GM19324 (cell line): Measurements from ENCODE around the gene DNAAF5.

Source experiments
- ATAC-seq: cut with Tn5 transposase; IDR thresholded peaks from one replicate; pipeline ENCODE4 v1.9.1; 2021; ENCODE audit warnings: mild to moderate bottlenecking, moderate library complexity; ENCODE audit not compliant: unreplicated experiment, low FRiP score

Gene DNAAF5

DNA sequence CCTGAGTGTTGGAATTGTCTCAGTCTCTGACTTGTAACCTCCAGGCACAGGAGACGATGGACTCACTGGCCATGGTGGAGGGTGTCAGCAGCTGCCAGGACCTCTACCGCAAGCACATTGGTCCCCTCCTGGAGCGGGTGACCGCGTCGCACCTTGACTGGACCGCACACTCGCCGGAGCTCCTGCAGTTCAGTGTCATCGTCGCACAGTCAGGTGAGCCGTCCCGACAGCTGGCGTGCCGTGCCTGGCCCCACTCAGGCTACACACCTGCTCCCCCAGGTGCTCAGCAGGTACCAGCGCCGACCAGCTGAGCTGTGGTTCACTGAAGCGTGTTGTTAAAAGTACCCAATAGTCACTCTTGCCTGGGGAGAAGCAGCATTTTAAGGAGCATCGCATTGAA is 37.3 kb downstream of the DNAAF5 start:
- no peak for ATAC-seq

DNA sequence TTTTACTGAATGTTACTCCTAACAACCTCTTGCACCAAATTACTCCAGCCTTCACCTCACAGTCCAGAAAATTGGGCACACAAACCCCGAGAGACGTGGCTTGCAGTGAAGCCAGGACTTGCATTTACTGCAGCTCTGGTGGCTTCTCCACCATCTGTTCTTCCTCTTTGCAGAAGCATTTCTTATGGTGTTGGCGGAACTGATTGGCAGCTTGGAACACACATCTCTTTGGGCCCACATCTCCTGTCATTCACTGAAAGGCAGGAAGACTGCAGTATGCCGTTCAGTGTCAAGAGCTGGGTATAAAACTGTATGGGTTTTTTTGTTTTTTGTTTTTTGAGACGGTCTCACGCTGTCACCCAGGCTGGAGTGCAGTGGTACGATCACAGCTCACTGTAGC is 38.9 kb downstream of the DNAAF5 start:
- no peak for ATAC-seq

DNA sequence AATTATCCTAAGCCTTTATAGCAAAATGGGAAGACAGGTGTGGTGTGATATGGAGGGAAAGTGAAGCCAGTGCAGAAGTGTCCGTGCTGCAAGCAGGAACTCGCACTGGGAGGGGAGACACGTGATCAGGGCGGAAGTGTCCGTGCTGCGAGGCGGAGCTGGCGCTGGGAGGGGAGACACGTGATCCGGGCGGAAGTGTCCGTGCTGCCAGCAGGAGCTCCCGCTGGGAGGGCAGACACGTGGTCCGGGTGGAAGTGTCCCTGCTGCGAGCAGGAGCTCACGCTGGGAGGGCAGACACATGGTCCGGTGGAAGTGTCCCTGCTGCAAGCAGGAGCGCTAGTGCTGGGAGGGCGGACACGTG is 41.1 kb downstream of the DNAAF5 start:
- no peak for ATAC-seq

- ATAC-seq, result no peak
Observed at GRCh38 chr7:767941-768731, 41.6 kb downstream of the DNAAF5 start.

- ATAC-seq, result no peak
Observed at GRCh38 chr7:768881-769504, 42.5 kb downstream of the DNAAF5 start.

GRCh38 chr7:770336-770735 is 43.8 kb downstream of the DNAAF5 start:
- no peak for ATAC-seq

DNA sequence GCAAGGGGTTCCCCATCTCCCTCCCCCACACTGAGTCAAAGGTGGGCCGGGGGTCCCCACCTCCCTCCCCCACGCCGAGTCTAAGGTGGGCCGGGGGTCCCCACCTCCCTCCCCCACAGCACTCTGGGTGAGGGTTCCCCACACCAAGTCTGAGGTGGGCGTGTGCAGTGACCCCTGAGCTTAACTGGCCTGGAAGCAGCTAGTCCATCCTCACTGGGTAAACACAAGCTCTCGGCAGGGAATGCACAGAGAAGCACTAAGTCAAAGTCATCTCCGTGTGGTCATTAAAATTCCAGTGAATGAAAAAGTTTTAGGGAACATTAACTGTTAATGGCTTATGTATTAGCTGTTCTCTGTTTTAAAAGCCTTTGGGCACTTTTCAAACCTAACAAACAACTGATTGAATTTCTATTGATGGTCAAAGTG is 44.3 kb downstream of the DNAAF5 start:
- no peak for ATAC-seq

DNA sequence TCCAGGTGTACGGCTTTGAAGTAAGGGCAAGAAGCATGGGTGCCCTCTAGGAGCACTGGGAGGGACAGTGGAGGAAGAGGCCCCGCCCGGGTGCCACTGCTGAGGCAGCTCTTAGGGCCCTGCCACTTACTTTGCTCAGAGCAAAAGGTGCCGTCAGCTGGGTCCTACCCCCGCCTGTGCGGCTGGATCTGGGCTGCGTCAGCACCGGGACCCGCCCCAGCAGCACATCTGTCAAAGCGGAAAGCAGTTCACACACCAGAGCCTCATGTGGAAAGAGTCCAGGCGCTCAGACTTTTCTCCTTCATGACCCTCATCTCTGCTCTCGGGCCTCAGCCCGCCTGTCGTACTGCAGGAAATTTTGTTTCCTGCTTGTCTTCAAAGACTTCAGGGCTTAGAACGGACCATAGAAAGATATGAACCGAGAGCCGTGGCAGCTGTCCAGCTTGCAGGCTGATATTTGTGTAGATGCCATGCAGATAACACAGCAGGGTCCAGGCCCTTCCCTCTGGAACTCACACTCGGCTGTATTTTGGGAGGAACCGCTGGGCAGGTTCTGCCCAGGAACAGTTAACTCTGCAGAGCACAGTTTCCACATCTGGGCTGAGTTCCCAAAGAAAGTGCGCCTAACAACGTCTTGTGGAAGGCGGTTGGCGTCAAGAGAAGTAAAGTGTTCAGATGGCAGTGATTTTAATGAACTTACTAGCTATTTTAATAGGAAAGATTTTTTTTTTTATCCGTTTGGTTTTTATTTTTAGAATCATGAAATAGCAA is 44.9 kb downstream of the DNAAF5 start:
- ATAC-seq, result no peak

DNA sequence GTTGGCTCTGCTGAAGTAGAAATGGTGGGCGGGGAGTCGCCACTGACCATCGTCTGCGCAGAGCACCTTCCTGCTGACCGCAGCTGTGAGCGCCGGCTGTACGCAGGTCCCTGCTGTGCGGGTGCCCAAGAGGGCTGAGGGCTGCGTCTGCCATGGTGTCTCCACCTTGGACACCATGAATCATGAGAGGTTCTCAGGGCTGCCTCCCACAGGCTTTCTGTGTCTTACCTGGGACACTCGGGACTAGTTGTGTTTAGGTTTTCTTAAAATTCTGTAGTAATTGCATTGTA is 45.5 kb downstream of the DNAAF5 start:
- no peak for ATAC-seq

- no peak for ATAC-seq
Observed at GRCh38 chr7:772392-772791, 45.9 kb downstream of the DNAAF5 start.

GRCh38 chr7:772861-773621 is 46.5 kb downstream of the DNAAF5 start:
- ATAC-seq, result no peak

- no peak for ATAC-seq
Observed at GRCh38 chr7:773622-773915, 47.1 kb downstream of the DNAAF5 start.

DNA sequence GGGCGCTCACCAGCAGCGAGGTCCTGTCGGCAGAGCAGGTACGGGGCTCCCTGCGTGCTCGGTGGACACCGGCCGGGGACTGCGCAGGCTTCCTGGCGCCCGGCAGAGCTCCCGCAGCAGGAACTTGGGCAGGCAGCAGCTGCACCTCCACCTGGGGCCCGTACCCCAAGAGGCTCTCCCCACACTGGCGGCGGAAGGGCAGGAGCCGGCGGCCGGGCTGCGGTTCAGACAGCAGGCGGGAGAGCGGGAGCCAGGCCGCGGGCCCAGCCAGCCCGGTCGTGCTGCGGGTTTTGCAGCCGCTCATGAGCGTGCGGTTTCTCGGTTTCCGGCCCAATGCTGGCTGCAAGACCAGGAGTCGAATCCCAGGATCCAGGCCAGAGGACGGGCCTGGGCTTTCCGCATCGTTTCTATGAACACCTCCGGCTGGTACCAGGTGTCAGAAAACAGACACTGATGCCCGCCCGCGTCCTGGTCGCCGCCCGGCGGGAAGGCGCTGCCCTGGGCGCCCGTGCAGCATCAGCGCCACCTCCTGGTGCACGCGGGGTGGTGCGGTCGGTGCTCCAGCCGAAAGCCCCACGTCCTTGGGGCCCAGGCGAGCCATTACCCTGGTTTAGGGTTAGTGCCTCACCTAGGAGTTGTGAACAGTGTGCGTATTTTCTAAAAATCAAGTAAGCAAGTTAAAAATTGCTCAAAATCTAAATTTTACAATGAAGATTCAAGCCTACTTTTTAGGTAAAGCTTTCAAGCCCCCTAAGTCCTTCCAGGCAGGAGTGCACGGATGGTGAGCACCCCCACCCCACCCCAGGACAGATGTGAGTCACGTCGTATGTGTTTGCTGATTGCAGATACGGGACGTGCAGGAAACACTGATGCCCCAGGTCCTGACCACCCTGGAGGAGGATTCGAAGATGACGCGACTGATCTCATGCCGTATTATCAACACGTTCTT is 47.9 kb downstream of the DNAAF5 start:
- ATAC-seq, result no peak

DNA sequence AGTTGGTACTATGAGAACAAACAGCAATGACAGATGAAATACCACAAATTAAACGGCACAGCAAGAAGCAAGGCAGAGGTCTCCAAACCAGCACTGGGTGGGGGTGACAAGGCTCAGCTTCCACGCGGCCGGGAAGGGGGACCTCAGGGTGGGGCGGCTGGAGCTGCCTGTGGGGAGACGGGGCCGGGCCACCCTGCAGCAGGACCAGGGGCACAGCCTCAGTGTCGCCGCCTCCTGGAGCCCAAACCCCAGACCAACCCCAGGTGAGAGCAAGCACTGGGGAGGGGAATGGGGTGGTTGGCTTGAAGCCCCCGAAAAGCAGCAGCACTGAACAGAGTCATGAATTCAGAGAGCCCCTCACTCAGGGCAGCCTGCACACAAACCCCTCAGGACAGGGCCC is 49.9 kb downstream of the DNAAF5 start:
- no peak for ATAC-seq

DNA sequence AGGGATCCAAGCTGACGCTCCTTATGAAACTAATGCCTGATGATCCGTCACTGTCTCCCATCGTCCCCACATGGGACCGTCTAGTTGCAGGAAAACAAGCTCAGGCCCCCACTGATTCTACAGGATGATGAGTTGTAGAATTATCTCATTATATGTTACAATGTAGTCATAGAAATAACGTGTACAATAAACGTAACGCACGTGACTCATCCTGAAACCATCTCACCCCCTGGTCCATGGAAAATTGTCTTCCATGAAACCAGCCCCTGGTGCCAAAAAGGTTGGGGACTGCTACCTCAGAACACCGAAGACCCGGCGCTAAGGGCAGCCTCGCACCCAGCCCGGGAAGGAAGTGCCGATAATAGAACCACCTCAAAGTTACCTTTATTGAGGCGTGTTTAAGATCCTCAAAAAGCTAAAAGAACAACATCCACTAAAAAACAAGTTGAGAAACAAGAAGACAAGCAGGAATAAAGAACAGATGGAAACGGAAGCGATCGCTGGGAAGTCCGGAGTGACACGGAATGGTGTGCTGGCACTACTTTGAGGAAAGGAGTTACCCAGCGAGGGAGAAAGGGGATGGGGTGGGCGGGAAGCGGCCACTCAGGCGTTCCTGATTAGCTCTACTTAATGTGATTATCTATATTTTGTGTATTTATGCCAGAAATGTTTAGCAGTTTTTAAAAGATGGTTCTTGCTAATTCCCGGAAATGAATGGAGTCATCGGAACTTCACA is 50.7 kb downstream of the DNAAF5 start:
- ATAC-seq, result no peak

DNA sequence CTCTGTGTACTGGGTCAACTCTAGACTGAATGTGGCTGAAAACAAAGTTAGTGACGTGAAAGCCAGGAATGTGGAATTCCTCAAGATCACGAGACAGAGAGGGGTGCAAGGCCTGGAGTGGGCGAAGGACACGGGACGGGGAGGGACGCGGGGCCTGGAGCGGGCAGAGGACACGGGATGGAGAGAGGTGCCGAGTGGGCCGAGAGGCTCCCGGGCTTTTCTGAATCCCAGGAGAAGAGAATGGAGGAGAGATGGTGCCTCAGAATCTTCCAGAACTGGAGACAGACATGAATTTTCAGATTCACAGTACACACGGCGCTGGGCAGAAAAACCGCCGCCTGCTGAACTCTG is 51.2 kb downstream of the DNAAF5 start:
- no peak for ATAC-seq

DNA sequence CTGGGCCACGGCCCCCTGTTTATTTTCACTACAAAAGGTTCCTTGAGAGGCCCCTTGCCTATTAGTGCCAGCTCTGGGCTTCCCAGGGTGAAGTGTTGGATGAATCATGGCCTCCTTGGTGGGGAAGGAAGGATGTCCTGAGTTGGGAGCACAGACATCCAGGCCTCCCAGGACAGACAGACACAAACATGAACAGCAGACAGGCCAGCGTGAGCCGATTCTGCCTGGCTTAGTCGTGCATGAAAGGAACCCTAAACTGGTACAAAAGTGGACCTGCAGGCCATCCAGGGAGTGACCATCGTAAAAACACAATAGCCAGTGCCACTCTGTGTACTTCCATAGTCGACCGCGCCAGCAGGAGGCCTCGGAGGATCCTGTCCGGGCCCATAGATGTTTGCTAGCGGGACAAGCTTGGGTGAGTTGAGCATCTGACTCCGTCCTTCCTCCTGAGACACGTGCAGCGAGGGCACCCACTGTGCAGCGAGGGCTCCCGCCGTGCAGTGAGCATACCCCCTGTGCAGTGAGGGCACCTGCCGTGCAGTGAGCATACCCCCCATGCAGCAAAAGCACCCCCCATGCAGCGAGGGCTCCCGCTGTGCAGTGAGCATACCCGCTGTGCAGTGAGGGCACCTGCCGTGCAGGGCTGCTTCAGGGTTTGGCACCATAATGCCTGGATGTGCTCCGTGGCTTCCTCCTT is 51.9 kb downstream of the DNAAF5 start:
- ATAC-seq, result no peak

- no peak for ATAC-seq
Observed at GRCh38 chr7:778968-779451, 52.5 kb downstream of the DNAAF5 start.

- ATAC-seq, result no peak
Observed at GRCh38 chr7:779480-779879, 53.0 kb downstream of the DNAAF5 start.
